CD4-positive, alpha-beta T cell treated with Interleukin-6 at 100 ng/mL for 8 hours (primary cell): ENCODE data around the gene POTEI.
"Not testable (repeated sequence)": the region's sequence is repeated elsewhere in the genome, so short reads cannot be mapped to it uniquely, and the experiment has no call there.

Experiments used
- DNase-seq: peaks from one replicate; pipeline ENCODE4 v3.0.0-alpha.2; 2020; ENCODE audit warnings: mixed read lengths, low spot score

POTEI gene

DNA sequence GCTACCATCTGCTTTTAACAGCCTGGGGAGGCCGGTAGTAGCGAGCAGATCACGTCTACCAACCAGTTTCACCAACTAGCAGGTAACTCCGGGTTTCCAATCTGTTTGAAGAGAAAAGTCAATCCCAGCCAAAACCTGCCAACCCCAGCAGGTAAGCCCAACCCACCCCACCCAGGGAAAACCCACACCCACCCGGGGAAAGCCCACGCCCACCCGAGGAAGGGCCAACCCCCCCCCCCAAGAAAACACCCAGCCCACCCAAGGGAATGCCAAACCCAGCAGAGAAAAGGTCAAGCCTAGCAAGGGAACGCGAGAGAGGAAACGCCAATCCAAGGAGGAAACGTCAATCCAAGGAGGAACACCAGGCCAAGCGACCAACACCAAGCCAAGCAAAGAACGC lies at the start of gene POTEI:
TSS of gene POTEI (minus strand) at position 101 of the 400 bp plus-strand sequence. CDS start at position 8, 93 bp downstream.
- DNase-seq: not testable (repeated sequence)

DNA sequence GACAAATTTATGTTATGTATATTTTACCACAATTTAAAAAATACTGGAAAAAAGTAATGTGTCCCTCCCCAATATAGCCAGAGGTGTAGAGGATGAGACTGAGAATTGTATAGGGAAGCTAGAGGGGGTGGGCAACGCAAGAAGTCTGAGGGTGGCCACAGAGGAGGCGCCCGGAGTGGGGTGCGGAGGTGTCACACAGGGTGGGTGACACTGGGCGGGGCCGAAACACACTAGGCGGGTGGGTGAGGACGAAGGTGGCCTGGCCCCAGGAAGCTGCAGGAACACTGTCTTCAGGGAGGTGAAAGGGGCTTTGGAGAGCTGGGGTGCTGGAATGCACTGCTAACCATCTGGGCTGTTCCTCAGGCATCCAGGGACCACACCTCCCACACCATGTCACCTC lies 47.3 kb upstream of the POTEI start:
- not testable (repeated sequence) for DNase-seq

DNA sequence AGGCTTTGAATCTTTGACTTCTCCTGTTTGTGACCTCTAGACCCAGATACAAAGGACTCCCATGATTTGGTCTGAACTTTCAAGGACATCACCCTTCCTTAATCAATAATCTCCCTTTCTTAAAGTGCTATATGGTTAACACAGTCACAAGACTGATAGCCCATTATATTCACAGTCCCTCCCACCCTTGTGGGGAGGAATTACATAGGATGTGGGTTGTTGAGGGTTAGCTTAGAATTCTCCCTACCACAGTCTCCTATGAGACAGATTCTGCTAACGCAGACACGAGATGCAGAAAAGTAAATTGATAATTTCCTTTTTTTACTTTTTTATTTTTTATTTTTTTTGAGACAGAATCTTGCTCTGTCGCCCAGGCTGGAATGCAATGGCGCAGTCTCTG lies 45.0 kb upstream of the POTEI start:
- DNase-seq: not testable (repeated sequence)

DNA sequence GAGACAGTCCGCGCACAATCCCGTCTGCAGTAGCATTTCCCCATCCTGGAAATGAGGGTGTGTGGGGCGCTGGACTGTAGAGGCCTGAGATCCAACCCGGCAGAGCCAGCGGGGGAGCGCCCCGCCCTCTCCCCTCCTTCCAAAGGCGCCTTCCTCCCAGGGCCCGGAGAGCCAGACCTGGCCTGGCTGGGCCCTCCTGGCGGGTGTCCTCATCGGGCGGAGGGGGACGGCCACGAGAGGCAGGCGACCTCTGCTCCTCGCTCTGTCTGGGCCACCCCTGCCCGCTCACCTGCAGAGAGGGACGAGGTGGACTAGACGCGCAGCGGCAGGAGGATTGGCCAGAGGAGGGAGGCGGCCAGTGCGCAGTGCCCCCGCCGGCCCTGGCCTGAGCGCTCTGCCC lies 40.3 kb upstream of the POTEI start:
- DNase-seq: not testable (repeated sequence)

DNA sequence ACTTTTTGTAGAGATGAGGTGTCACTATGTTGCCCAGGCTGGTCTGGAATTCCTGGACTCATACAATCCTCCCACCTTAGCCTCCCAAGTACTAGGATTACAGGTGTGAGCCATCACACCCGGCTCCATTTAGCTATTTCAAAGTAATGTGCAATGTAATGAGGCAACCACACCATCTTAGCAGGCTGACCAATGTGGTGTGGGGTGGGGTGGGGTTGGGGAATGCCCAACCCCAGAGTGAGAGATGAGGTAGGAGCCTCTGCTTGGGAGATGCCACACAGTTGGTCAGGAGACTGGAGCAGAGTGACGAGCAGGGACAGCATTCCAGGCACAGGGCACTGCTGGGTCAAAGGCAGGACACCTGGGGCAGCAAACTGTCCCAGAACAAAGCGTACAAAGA lies 39.3 kb upstream of the POTEI start:
- DNase-seq: not testable (repeated sequence)

DNA sequence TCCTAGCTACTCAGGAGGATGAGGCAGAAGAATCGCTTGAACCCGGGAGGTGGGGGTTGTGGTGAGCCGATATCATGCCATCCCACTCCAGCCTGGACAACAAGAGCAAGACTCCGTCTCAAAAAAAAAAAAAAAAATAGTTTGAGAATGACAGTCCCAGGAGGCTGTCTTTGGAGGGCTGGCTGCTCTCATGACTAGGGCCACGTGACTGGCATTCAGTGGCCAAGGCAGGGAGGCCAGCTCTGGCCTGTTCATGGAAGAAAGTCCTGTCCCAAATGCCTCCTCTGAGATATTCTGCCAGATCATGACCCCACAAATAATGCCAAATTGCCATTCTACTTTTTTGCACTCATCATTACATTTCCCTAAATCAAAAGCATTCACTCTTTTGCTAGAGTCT lies 35.9 kb upstream of the POTEI start:
- not testable (repeated sequence) for DNase-seq

DNA sequence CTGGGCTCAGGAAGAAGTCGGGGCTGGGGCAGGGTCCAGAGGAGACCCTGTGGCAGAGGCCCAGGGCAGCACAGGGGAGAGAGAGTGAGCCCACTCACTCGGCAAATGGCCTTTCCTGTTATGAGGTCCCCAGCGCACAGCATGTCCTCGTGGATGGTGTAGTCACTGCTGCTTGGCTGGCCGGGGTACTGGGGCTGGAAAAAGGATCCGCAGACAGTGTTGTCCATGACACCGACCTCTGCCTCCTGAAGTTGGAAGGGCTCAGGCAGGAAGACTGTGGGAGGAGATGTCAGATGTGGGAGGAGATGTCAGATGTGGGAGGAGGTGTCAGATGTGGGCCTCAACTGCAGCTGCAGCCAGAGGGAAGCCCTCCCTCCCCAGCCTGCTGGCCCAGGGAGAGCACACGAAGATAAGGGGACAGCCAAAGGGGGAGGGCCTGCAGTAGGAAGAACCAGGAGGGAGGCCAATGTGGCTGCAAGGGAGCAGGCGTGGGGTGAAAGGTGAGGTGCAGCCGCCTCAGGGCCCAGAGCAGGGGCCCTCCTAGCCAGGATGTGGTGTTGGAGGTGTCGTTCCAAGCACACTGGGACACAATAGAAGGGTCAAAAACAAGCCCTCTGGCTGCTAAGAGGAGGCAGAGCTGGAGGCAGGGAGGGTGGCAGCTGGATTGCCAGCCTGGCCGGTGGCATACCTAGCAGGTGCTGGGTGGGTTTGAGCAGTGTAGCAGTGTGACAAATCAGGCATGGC lies 34.8 kb upstream of the POTEI start:
- DNase-seq: not testable (repeated sequence)

DNA sequence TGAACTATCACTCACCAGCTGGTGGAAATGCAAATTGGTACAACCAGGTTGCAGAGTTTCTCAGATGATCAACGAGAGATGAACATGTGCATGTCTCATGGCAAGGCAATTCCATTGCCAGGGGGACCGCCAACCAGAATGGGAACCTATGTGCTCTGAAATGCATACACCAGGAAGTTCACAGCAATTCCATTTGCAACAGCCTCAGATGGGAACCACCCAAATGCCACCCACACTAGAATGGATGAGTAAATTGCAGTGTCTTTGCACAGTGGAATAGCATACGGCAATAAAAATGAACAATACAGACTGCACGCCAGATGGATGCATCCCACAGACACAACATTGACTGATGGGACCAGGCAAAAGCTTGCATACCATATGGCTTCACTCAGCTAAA lies 33.7 kb upstream of the POTEI start:
- not testable (repeated sequence) for DNase-seq

DNA sequence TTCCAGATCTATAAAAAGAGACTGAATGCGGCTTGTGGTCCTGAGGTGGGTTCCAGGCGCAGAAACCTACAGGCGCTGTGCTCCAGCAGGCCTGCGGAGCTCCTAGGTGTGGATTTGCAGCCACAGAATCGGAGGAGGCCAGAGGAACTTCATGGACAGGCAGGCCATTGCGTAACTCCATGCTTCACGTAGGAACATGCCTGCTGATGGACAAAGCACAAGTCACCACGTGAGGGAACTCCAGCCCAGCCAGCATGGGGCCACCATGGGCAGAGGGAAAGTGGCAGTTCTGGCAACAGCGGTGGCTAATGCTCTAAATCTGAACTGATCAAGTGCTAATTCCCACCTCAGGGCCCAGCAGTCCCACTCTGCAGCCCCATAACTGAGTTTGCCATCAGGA lies 29.1 kb upstream of the POTEI start:
- DNase-seq: not testable (repeated sequence)

DNA sequence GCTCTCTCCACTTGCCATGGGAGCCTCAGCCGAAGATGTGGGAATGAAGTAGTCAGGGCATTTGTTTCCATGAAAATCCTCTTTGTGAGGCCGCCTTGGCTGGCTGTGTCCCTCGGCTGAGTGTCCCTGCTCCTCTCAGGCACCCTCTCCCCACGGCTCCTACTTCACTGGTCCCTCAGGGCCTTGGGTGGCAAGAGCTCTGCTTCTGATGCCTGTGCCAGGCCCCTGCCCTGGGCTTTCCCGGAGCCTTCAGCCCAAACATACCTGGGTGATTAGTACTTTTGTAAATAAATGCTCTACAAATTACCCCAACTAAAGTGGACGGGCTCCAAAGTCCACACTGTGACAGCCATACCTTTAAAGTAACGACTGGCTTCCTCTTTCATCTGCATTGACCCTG lies 27.5 kb upstream of the POTEI start:
- not testable (repeated sequence) for DNase-seq

DNA sequence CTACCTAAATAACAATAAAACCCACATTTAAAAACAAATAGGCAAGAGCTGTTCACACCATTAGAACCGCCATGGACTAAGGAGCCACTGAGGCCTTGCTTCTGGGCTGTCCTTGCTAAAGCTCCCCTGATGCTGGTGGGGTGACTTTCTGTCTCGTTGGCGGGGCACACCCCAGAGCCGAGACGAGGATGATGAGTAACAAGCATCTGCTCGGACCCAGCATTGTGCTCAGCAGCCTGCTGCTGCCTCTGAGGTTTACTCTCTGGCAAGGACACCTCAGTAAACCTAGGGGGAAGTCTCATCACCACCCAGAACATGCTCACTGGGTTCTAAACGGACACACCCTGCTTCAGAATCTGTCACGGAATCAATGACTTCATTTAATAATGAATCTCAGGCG lies 22.5 kb upstream of the POTEI start:
- not testable (repeated sequence) for DNase-seq

DNA sequence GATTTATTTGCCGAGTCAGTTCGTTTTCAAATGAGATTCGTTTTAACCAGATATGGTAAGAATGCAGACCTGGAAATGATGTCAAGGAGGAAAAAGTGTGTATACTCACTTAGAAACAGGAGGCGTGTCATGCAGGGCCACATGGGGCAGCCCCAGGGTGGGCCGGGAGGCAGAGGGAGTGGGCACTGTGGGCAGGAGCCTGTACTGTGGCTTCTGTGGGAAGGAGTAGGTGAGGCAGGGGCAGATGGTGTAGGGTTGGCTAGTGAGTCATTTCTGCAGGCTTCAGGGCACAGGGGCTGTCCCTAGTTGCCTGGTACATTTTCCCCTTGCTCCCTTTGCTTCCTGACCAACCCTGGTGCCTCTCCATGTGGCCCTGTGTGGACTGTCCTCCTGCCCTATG lies 22.1 kb upstream of the POTEI start:
- not testable (repeated sequence) for DNase-seq

DNA sequence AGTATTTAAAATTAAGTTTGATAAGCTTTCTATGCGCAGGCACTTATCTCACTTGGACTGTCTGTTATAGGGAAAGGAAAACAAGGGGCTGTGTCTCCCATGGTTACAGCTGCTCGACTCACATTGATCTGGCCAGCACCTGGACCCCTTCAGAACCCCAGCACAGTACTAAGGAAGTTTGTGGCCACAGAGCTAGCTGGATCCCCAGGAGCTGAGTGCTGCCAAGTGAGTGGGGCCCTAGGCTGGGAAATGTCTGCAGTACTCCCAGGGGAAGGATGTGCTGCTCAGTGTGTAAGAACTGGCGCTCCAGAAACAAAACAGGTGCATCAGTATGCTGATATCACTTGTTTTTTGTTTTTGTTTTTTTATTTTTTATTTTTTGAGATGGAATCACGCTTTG lies 21.1 kb upstream of the POTEI start:
- not testable (repeated sequence) for DNase-seq

DNA sequence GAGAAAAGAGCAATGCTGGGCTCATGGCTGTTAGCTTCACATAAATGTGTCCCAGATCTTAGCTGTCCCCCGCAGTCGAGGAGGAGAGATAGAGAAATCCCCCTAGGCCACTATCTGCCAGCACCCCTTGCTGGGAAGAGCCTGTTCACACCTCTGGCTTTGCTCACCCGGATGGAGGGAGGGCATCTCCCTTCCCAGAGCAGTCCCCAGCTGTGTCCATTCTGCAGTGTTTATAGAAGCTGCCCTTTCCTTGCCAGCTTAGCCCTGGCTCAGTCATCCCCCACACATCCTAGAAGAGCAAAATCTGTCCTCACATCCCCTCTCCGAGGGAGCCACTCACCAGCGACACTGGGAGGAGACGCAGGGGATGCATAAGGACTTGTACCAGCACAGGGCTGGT lies 20.4 kb upstream of the POTEI start:
- not testable (repeated sequence) for DNase-seq

DNA sequence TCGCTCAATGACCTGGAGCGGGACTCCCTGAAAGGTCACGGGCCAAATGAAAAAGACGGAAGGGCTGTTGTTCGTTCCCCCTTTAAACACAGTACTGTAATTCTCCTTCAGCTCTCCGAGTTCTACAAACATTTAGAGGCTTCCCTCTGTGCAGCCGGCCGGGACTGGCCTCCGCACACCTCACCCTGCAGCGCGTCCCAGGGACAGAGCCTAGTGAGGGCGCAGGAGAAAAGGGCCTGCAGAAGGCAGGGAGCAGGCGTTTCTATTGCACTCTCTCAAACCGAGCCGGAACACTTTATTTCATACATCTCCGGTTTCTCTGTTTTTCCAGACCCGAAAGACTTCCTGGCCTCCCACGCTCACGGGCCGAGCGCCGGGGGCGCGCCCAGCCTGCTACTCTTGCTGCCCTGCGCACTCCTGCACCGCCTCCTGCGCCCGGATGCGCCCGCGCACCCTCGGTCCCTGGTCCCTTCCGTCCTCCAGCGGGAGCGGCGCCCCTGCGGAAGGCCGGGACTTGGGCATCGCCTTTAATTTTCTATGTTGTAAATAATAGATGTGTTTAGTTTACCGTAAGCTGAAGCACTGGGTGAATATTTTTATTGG lies 18.3 kb upstream of the POTEI start:
- not testable (repeated sequence) for DNase-seq

DNA sequence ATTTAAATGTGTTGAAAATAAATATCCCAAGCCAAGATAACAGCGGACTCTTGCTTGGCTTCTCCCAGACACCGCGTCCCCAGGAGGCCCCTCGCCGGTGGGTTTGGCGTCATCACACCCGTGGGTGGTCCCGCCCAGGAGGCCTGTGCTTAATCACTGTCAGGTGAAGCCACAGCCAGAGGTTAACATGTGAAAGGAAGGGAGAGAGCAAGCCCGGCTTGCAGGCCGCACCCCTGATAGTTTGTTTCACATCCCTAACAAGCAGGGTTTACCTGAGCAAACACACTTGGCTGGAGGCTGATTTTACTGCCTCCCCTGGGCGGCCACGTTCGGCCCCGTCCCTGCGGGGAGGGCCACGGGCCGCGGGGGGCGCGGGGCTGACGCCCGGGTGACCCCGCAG lies 13.3 kb upstream of the POTEI start:
- DNase-seq: not testable (repeated sequence)

DNA sequence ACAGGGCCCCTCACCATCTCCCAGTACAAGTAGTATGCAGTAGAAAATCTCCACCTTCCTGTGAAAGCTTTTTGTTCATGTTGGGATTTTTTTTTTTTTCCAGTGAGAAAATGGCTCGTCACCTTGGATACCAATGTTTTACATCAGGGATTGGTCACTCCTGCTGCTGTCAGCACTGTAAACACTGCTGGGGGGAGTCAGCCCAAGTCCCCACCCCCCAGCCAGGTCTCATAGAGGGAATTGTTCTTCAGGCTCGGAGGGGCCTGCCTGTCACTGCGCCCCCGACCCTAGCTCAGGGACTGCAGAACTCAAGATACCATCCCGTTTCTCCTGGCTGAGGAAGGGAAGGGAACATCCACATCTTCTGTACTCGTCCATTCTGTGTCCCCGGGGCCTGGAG lies 11.9 kb upstream of the POTEI start, which contains the start of gene CFC1B:
TSS of gene CFC1B (plus strand) at position 231 of the 400 bp plus-strand sequence. CDS start 263 bp downstream, outside the sequence.
- DNase-seq: not testable (repeated sequence)

DNA sequence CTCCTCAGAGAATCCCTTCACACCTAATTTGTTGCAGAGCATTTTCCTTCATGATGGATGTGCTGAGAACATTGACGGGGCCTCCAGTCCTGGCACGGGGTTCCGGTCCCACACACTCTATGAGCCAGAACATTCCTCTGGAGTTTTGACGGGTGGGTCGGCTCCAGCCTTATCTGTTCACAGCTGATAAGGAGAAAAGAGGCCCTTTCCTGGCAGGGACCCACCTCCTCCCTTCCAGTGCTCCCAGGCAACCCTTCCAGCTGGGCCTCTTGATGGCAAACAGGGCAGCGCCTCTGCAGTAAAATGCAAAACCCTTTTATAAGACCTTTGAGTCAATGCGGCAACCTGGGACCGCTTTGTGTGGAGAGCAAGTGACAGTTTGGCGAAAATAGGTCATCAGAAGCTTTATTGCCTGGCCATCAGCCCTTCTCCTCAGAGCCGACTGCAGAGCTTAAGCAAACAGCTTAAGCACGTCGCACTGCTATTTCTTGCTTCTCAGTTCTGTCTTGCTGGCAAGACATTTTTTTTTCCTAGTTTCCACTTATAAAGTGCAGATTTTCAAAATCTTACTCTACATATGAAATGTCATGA lies 9.5 kb upstream of the POTEI start:
- not testable (repeated sequence) for DNase-seq

DNA sequence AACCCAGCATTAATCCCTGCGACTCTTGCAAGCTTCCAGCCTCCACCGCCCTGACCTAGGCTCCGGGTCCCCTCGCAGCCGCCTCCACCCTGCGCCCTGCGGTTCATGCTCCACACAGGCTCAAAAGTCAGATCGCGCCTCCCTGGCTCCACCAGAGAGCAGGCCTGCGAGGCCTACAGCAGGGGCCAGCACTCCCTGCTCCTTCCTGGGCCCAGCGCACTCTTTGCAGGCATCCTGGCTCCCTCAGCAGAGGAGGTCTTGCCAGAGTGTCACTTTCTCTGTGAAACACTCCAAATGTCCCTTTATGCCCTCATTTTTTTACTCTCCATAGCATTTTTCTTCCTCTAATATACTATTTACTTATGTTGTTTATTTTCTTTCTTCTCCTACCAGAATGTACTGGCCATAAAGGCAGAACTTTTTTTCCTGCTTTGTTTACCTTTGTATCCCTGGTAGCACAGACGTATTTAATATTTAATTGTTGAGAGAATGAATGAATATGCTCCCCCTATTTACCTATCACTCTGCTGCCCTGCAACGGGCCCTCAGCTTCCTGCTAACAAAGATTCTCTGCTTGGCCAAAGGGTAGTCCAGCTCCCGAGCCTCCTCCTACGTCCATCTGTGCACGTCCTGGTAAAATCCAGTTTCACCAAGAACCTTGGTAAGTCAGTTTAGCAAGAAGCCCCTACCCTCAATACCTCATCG lies 2.8 kb upstream of the POTEI start:
- DNase-seq: not testable (repeated sequence)

DNA sequence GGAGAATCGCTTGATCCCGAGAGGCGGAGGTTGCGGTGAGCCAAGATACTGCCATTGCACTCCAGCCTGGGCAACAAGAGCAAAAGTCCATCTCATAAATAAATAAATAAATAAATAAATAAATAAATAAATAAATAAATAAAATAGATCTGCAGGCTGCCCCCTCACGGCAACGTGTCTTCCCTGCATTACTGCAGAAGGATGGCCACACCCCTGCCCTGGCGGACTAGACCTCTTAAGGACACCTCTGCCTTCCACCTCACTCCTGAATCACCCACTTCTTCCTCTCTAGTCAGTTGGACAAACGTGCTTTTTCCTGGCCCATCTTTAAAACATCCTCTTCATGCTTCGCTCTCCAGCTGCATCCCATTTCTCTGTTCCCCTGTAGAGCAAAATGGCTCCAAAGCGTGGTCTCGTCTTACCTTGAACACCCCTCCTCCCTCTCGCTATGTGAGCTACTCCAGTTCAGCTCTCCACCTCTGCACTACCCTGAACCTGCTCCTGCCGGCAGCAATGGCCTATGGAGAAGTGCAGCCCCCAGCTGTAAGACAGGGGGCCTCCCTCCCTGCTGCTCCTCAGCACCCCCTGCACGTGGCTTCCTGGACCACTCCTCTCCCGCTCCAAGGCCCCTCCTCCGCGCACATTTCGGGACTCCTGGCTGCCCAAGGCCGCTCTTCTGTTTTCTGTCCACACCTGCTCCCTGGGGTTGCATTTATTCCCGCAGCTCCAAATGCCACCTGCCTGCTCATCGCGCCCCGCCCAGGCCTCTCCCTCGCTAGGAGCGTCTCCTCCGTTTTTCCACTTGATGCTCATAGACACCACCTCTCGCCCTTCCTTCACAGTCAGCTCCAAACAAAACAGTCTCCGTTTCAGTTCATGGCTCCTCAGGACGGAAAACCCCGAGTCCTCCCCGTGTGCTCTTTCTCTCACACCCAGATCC lies 1.9 kb upstream of the POTEI start:
- not testable (repeated sequence) for DNase-seq

DNA sequence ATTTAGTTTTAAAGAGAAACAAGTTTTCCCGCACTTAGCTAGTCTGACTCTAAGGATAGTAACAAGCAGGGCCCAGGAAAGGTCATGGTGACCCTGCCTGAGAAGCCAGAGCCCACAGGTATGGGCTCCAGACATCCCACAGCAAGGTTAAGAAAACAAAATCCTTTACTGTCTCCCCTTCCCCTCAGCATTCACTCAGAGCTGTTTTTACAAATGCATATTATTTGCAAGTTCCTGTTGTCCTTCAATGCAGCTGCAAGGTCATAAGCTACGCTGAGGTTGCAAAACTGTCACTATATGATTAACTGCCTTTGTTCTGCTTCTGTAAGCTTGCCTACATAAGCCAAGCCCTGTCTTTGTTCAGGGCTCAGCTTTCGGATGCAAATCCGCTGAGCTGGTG lies 18.1 kb downstream of the POTEI start:
- not testable (repeated sequence) for DNase-seq
